ENCODE results near the gene GJD2. TPM values are rescaled to one million over a fixed set of nuclear protein-coding genes. Genes with fewer than 3 reads are reported as not detected.

GJD2 gene
- total RNA-seq, 1 experiment from 2014 or later = not detected

- Histone ChIP-seq H2BK15ac (ENCODE audit: low read depth, low read length) (no peak overlapping the region), H3K4me1 (ENCODE audit: insufficient read depth, low read length) (no peaks in the 10 kb centered on the region), H3T11ph (ENCODE audit: low read length) (no peak overlapping the region), H2BK5ac (ENCODE audit: insufficient read length, low read length) (no peak overlapping the region), H3K9me3 (ENCODE audit: control insufficient read depth, low read depth, low read length) (no peaks in the 10 kb centered on the region), H2AFZ (ENCODE audit: low read length) (no peak overlapping the region), H4K20me1 (ENCODE audit: control insufficient read depth, insufficient read depth, insufficient read length) (no peaks in the 10 kb centered on the region), H3K56ac (ENCODE audit: insufficient read length, low read depth, low read length) (no peak overlapping the region), H3K4me2 (ENCODE audit: insufficient read depth, insufficient read length, low read length) (no peak overlapping the region), H3K23ac (ENCODE audit: insufficient read length, low read depth, low read length) (no peak overlapping the region), H2BK20ac (ENCODE audit: low read depth, low read length, poor library complexity, severe bottlenecking) (no peak overlapping the region), H3K79me1 (ENCODE audit: insufficient read depth, low read depth, low read length, poor library complexity, severe bottlenecking) (no peaks in the 10 kb centered on the region), H3K79me2 (ENCODE audit: insufficient read depth, low read length) (no peaks in the 10 kb centered on the region; the same call in 1 of the 2 replicates), H3K23me2 (ENCODE audit: insufficient read length, low read depth, low read length, poor library complexity, severe bottlenecking) (no peaks in the 10 kb centered on the region), H2BK120ac (ENCODE audit: low read depth, low read length, poor library complexity, severe bottlenecking) (no peak overlapping the region), H4K5ac (ENCODE audit: insufficient read length, low read depth, low read length) (no peak overlapping the region), H4K91ac (ENCODE audit: insufficient read length, low read depth, low read length) (no peak overlapping the region), H3K27me3 (ENCODE audit: insufficient read depth, low read length) (no peaks in the 10 kb centered on the region), H4K8ac (replicated peaks; ENCODE audit: insufficient read length, low read depth, low read length) (no peak overlapping the region), H3K18ac (ENCODE audit: insufficient read length, low read depth, low read length) (no peak overlapping the region), H2AK5ac (ENCODE audit: insufficient read length, low read length) (no peak overlapping the region), H3K27ac (ENCODE audit: insufficient read length, low read depth, low read length) (no peak overlapping the region), H3K14ac (ENCODE audit: insufficient read depth, low read length) (no peak overlapping the region), H3K4ac (ENCODE audit: low read depth, low read length) (no peak overlapping the region), H3K9ac (ENCODE audit: extremely low read depth, insufficient read length, low read length) (no peak overlapping the region), H2BK12ac (ENCODE audit: insufficient read length, low read depth, low read length) (no peak overlapping the region)
- WGBS (ENCODE audit: extremely low coverage, insufficient read length, low lambda C conversion rate) = 100% methylated on average over 1 of the region's 2 CpGs
- no peak for TF ChIP-seq CTCF (conservative IDR thresholded peaks at IDR 0.05)
- Mint-ChIP-seq H3K9me3 (no peaks in the 10 kb centered on the region), H3K36me3 (ENCODE audit: insufficient read depth in 1 of 3, low read depth in 3 of 3) (no peaks in the 10 kb centered on the region), H3K4me3 (no peak overlapping the region), H3K4me1 (peaks cover 8 to 16% of the 10 kb centered on the region in 2 experiments), H3K27ac (no peak overlapping the region), H3K27me3 (ENCODE audit: low read depth) (peaks cover 10% of the 10 kb centered on the region)
- DNase-seq = no peak
Observed at GRCh38 chr15:34733621-34734020, 21.2 kb downstream of the GJD2 start.
